GM18520 (cell line): ENCODE measurements around the gene IDH1.
"Not testable (repeated sequence)": the region's sequence is repeated elsewhere in the genome, so short reads cannot be mapped to it uniquely, and the experiment has no call there.

Experiments used
- ATAC-seq: cut with Tn5 transposase; IDR thresholded peaks from one replicate; pipeline ENCODE4 v1.9.1; 2021; ENCODE audit not compliant: unreplicated experiment

The IDH1 gene

DNA sequence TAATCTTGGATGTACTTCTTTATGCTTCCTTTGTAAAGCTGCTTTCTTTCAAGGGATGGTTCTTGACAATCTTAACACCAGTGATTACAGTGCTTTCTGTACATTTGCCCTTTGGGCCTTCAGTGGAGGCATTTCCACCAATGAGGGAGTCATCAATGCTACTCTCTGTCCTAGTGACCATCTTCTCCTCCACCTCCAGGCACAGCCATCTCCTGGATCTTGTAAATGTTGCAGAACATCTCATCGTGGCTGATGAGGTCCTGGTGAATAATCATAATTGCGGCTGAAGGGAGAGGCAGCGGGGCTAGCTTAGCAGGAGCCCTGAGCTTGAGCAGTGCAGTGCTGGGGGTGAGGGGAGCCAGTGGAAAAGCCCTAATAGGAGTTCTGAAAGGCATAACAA, 32.5 kb downstream of the IDH1 start:
- ATAC-seq: no peak

DNA sequence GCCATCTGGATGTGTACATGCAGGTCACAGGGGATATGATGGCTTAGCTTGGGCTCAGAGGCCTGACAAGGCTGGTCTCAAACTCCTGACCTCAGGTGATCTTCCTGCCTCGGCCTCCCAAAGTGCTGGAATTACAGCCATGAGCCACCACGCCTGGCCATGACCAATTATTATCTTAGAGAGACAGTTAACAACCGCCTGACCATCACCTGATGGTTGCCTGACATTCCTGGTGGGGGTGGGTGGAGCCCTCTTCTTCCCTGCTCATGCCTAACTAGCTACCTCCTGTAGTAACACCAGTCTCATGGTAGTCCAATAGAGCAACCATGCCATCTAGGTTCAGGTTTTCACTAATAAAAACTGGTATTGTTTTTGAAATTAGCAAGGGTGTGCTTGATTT, 33.0 kb downstream of the IDH1 start:
- not testable (repeated sequence) for ATAC-seq

DNA sequence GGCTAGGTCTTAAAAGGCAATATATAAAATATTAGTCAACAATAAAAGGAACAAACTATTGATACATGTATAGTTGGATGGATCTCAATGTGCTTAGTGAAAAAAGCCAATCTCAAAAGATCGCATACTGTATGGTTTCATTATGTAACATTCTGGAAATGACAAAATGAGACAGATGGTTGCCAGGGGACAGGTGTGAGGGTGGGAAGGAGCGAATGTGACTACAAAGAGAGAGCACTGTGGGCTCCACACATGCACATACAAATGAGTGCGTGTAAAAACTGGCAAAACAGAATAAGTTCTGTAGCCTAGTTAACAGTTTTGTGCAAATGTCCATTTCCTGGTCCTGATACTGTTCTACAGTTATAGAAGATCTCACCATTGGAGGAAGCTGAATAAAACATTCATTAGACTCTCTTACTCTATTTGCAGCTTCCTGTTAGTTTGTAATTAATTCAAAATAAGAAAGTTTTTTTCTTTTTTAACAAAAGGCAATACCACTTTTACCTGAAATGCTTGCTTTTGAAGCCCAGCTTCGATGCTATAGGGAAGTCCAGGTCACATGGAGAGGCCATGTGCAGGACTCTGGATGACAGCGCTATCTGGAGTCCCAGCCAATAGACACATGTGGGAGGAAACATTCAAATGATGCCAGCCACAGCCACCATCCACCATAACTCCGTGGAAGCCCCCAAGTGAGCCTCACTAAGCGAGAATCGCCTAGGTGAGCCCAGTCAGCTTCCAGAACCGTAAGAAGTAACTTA, 44.0 kb downstream of the IDH1 start:
- ATAC-seq: no peak

DNA sequence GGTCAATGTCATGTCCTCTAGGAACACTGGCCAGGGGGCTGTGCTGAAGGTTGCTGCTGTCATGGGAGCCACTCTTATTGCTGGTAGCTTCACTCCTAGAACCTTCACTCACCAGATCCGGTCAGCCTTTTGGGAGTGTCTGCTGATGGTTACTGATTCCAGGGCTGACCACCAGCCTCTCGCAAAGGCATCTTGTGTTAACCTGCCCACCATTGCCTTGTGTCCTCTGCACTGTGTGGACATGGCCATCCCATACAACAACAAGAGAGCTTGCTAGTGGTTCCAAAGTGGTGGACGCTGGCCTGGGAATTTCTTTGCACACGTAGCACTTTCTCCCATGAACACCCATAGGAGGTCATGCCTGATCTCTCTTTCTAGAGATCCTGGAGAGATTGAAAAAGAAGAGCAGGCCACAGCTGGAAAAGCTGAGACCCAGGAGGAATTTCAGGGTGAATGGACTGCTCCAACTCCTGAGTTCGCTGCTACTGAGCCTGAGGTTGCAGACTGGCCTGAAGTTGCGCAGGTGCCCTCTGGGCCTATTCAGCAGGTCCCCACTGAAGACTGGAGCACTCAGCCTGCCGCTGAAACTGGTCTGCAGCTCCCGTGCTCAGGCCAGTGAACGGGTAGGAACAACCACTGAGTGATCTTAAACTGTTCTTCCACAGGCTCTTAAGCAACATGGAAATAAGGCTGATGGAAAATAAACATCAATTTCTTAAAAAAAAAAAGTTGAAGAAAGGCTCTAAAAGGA, 46.4 kb downstream of the IDH1 start:
- no peak for ATAC-seq

DNA sequence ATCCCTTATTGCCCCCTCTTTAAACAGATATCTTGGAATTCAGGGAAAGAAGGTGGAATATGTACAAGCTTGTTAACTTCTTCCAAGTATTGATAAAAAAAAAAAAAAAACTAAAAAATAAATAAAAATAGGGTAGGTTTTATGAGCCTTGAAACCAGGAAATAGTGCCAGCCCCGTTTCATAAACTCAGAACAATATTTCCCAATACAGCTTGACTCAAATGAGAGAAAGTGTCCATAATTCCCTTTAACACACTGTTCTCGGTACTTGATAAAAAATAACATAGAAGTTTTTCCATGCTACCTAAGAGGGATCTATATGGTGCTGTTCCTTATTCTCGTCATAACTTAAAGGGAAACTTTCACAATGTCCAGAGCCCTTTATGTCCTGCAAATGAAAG, 47.1 kb downstream of the IDH1 start:
- no peak for ATAC-seq

DNA sequence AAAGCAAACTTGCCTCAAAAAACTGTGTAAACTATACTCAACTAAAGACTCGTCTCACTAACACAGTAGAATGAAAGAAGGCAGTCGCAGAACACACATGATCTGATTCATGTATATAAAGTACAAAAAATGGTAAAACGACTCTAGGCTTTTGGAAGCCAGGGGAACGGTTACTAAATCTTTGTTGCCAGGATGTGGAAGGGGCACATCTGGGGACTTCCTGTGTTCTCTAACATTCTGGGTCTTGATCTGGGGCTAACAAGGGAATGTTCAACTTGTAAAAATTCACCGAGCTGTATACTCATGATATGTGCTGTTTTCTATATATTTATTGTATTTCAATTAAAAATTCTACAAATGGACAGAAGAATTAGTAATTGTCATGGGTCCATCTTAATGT, 50.7 kb downstream of the IDH1 start:
- no peak for ATAC-seq

DNA sequence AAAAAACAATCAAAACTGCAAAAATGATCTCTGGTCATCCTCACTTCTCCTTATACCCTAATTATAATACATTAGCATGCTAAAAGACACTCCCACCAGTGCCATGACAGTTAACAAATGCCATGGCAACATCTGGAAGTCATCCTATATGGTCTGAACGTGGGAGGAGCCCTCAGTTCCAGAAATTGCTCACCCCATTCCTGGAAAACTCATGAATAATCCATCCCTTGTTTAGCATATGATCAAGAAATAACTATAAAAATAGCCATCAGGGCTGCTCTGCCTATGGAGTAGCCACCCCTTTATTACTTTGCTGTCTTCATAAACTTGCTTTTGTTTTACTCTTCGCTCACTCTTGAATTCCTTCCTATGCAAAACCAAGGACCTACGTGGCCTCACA, 59.3 kb downstream of the IDH1 start:
- no peak for ATAC-seq

DNA sequence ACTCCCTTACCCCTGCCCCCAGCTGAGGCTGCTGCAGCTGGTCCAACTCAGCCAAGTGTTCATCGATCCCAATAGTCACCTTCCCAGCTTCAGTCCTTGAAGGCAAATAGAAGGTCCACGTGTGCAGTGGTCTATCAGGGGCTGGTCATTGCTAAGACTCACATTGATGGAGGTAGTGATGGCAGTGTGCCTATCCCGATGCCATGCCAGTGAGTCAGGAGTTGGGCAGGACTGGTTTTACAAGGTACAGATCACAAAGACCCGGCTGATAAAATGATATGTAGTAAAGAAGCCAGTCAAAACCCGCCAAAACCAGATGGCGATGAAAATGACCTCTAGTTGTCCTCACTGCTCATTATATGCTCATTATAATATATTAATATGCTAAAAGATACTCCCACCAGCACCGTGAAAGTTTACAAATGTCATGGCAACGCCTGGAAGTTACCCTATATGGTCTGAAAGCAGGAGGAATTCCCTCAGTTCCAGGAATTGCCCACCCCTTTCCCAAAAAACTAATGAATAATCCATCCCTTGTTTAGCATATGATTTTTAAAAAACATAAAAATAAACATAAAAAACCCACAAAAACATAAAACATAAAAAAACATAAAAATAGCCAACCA, 62.1 kb downstream of the IDH1 start:
- ATAC-seq: no peak

DNA sequence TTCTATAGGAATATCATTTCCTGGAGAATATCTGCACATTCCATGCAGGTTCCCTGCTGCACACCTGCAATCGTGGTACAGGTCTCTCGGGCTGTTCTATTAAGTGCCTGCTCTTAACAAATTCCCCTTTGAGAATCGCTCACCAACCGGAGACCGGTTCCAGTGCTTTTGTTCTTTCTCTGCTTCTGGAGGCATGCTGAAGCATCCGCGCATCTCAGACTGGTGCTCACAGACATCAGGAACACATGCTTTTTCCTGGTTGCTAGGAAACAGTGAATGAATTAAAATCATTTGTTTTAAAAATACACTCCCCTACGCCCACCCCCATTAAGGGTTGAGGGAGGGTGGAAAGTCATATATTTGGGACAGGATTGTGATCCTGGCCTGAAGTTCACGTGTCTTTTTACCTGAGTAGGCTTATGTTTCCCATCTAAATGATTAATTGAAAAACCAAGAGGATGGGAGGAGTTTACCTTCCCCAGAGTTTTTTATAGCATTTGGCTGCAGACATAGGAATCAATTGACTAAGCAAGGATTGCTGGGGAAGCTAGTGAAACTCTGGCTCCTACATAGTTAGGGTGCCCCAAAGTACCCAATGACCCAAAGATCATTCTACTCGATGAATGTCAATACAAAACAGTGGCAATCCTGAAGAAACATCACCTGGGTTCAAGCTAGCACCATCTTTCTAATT, 64.9 kb downstream of the IDH1 start, which contains the start of gene C2orf80:
C2orf80 (minus strand) TSS at position 221 of the 694 bp plus-strand sequence. CDS start 3,044 bp downstream, outside the sequence.
- no peak for ATAC-seq

DNA sequence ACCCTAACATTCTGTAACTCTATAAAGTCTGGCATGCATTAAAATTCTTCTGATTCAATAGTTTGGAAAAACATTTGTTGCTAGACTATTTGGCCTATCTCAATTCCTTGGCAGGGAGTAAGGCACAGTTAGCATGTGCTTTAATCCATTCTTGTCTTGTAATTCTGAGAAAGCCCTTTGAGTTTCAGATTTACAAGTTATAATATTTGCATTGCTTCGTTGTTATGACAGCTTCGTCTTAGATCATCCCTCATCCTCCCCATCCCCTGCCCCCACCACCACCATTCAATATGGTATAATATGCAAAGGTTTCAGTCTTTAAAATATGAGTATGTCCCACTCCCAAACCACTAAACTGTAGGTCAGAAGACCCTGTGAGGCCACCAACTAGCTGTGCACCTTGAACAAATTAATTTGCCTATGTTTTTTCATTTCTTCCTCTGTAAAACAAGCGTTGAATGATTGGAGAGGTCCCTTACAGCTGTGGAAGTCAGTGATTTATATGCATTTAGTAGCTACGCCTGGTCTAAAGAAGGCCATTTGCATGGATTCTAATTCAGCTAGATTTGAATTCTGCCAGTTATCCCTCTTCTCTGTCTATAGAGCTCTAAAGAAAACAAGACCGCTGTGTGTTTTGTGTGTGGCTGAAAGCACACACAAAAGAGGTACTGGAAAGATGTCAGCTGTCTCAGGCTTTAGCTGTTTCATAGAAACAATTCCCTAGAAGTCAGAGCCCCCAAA, 65.6 kb downstream of the IDH1 start:
- no peak for ATAC-seq

DNA sequence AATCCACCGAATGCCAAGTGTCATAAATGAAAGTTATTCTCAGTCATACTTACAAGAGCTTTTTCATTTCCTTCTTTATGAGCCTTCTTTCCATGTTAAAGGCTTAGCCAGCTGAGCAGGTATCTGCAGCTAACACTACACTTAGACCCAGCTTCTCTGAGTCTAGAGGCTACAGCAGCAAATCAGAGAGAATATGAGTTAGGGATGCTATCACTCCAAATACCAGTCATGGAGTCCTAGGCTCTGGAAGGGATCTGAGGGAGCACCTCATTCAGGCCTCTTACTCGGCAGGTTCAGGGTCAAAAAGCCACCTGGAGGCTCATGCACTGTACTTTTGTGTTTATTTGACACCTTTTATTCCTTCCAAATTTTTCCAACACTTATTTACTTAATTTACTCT, 68.0 kb downstream of the IDH1 start:
- ATAC-seq: no peak

DNA sequence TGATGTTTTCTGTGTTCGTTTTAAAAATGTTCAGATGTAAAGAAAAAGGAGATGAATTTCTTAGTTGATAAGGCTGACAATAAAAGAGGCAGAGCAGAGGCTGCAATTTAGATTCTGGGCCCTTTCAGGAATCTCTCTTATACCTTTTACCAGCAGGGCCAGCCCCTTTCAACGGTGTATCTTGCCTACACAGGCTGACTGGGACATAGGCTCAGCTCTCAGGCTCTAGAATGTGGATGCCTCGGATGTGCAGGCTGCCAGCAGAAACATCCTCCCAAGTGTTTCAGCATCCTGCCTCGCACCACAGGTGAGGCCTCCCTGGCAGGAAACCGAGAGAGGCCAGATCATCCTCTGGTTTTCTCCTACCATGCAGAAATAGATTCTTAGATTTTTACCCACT, 68.4 kb downstream of the IDH1 start:
- no peak for ATAC-seq
